ENCODE measurements around the gene UBE2R2. TPM values are rescaled to one million over a fixed set of nuclear protein-coding genes. Genes with fewer than 3 reads are reported as not detected.
"Not testable (repeated sequence)": the region's sequence is repeated elsewhere in the genome, so short reads cannot be mapped to it uniquely, and the experiment has no call there.

Gene UBE2R2
- total and polyA plus RNA-seq, 2 donors, result 13.6 to 30.1 TPM

GRCh38 chr9:33781736-33782135, 35.2 kb upstream of the UBE2R2 start:
- Histone ChIP-seq H3K9me3 (ENCODE audit: control insufficient read depth in 2 of 2, insufficient read depth in 1 of 2, low read length in 1 of 2) (no peaks in the 10 kb centered on the region), H3K36me3 (ENCODE audit: control insufficient read depth in 2 of 2, insufficient read depth in 2 of 2, low read length in 1 of 2) (no peaks in the 10 kb centered on the region), H3K4me3 (ENCODE audit: low read length in 2 of 2) (no peak overlapping the region), H3K4me1 (ENCODE audit: control insufficient read depth in 2 of 2, insufficient read depth in 2 of 2, low read length in 2 of 2) (peaks cover 0 to 7% of the 10 kb centered on the region in 2 donors), H3K27ac (ENCODE audit: low read depth in 1 of 2, low read length in 1 of 2) (no peak overlapping the region), H3K27me3 (ENCODE audit: control insufficient read depth in 2 of 2, insufficient read depth in 1 of 2, low read length in 1 of 2) (no peaks in the 10 kb centered on the region)
- no peak for DNase-seq (ENCODE audit: low read depth in 6 of 9, low spot score in 9 of 9)
- WGBS, result 100% methylated on average over 1 of the region's 1 CpG

GRCh38 chr9:33782395-33783152, 34.4 kb upstream of the UBE2R2 start:
- no peak overlapping the region for H3K4me3 ChIP-seq (ENCODE audit: low read length in 2 of 2)
- H3K9me3 ChIP-seq (ENCODE audit: control insufficient read depth in 2 of 2, insufficient read depth in 1 of 2, low read length in 1 of 2), result no peaks in the 10 kb centered on the region
- no peak for DNase-seq (ENCODE audit: low read depth in 6 of 9, low spot score in 9 of 9)
- peaks cover 0 to 8% of the 10 kb centered on the region in 2 donors for H3K4me1 ChIP-seq (ENCODE audit: control insufficient read depth in 2 of 2, insufficient read depth in 2 of 2, low read length in 2 of 2)
- no peaks in the 10 kb centered on the region for H3K27me3 ChIP-seq (ENCODE audit: control insufficient read depth in 2 of 2, insufficient read depth in 1 of 2, low read length in 1 of 2)
- H3K36me3 ChIP-seq (ENCODE audit: control insufficient read depth in 2 of 2, insufficient read depth in 2 of 2, low read length in 1 of 2), result no peaks in the 10 kb centered on the region
- 61% methylated on average over 4 of the region's 4 CpGs for WGBS
- H3K27ac ChIP-seq (ENCODE audit: low read depth in 1 of 2, low read length in 1 of 2), result no peak overlapping the region

- Histone ChIP-seq H3K36me3 (ENCODE audit: control insufficient read depth in 2 of 2, insufficient read depth in 2 of 2, low read length in 1 of 2) (no peaks in the 10 kb centered on the region), H3K4me1 (ENCODE audit: control insufficient read depth in 2 of 2, insufficient read depth in 2 of 2, low read length in 2 of 2) (peaks cover 0 to 8% of the 10 kb centered on the region in 2 donors), H3K27me3 (ENCODE audit: control insufficient read depth in 2 of 2, insufficient read depth in 1 of 2, low read length in 1 of 2) (no peaks in the 10 kb centered on the region), H3K4me3 (ENCODE audit: low read length in 2 of 2) (no peak overlapping the region), H3K27ac (ENCODE audit: low read depth in 1 of 2, low read length in 1 of 2) (no peak overlapping the region), H3K9me3 (ENCODE audit: control insufficient read depth in 2 of 2, insufficient read depth in 1 of 2, low read length in 1 of 2) (no peaks in the 10 kb centered on the region)
- peak in 1 of 9 donors; percentile 10 for DNase-seq (ENCODE audit: low read depth in 6 of 9, low spot score in 9 of 9)
- WGBS, result 95% methylated on average over 5 of the region's 5 CpGs
These were observed 31.0 kb upstream of the UBE2R2 start for GRCh38 chr9:33785914-33786313.

- no peaks in the 10 kb centered on the region for H3K27me3 ChIP-seq (ENCODE audit: control insufficient read depth in 2 of 2, insufficient read depth in 1 of 2, low read length in 1 of 2)
- 61% methylated on average over 2 of the region's 2 CpGs for WGBS
- peak in 6 of 9 donors; percentile 9 to 67 (median 22) for DNase-seq (ENCODE audit: low read depth in 6 of 9, low spot score in 9 of 9)
These were observed 30.3 kb upstream of the UBE2R2 start for GRCh38 chr9:33786681-33787080.

GRCh38 chr9:33787839-33788238, 29.1 kb upstream of the UBE2R2 start:
- Histone ChIP-seq H3K36me3 (ENCODE audit: control insufficient read depth in 2 of 2, insufficient read depth in 2 of 2, low read length in 1 of 2) (no peaks in the 10 kb centered on the region), H3K27ac (ENCODE audit: low read depth in 1 of 2, low read length in 1 of 2) (no peak overlapping the region), H3K9me3 (ENCODE audit: control insufficient read depth in 2 of 2, insufficient read depth in 1 of 2, low read length in 1 of 2) (no peaks in the 10 kb centered on the region), H3K27me3 (ENCODE audit: control insufficient read depth in 2 of 2, insufficient read depth in 1 of 2, low read length in 1 of 2) (no peaks in the 10 kb centered on the region), H3K4me1 (ENCODE audit: control insufficient read depth in 2 of 2, insufficient read depth in 2 of 2, low read length in 2 of 2) (peaks cover 0 to 6% of the 10 kb centered on the region in 2 donors), H3K4me3 (ENCODE audit: low read length in 2 of 2) (no peak overlapping the region)
- DNase-seq (ENCODE audit: low read depth in 6 of 9, low spot score in 9 of 9), result no peak
- 100% methylated on average over 1 of the region's 1 CpG for WGBS

More at GRCh38 chr9:33786681-33787080, 30.3 kb upstream of the UBE2R2 start:
- H3K27ac ChIP-seq (ENCODE audit: low read depth in 1 of 2, low read length in 1 of 2), result no peak overlapping the region
- no peak overlapping the region for H3K4me3 ChIP-seq (ENCODE audit: low read length in 2 of 2)
- H3K4me1 ChIP-seq (ENCODE audit: control insufficient read depth in 2 of 2, insufficient read depth in 2 of 2, low read length in 2 of 2), result peaks cover 0 to 8% of the 10 kb centered on the region in 2 donors
- H3K9me3 ChIP-seq (ENCODE audit: control insufficient read depth in 2 of 2, insufficient read depth in 1 of 2, low read length in 1 of 2), result no peaks in the 10 kb centered on the region
- H3K36me3 ChIP-seq (ENCODE audit: control insufficient read depth in 2 of 2, insufficient read depth in 2 of 2, low read length in 1 of 2), result no peaks in the 10 kb centered on the region

- not testable (repeated sequence) for H3K9me3 ChIP-seq (ENCODE audit: control insufficient read depth in 2 of 2, insufficient read depth in 1 of 2, low read length in 1 of 2); H3K27me3 ChIP-seq (ENCODE audit: control insufficient read depth in 2 of 2, insufficient read depth in 1 of 2, low read length in 1 of 2); H3K27ac ChIP-seq (ENCODE audit: low read depth in 1 of 2, low read length in 1 of 2); H3K4me3 ChIP-seq (ENCODE audit: low read length in 2 of 2); DNase-seq (ENCODE audit: low read depth in 6 of 9, low spot score in 9 of 9); H3K4me1 ChIP-seq (ENCODE audit: control insufficient read depth in 2 of 2, insufficient read depth in 2 of 2, low read length in 2 of 2); H3K36me3 ChIP-seq (ENCODE audit: control insufficient read depth in 2 of 2, insufficient read depth in 2 of 2, low read length in 1 of 2)
- 95% methylated on average over 2 of the region's 2 CpGs for WGBS
These were observed 27.5 kb upstream of the UBE2R2 start for GRCh38 chr9:33789429-33789828.

GRCh38 chr9:33791117-33791516, 25.8 kb upstream of the UBE2R2 start:
- Histone ChIP-seq H3K27ac (ENCODE audit: low read depth in 1 of 2, low read length in 1 of 2) (no peak overlapping the region), H3K36me3 (ENCODE audit: control insufficient read depth in 2 of 2, insufficient read depth in 2 of 2, low read length in 1 of 2) (no peaks in the 10 kb centered on the region), H3K27me3 (ENCODE audit: control insufficient read depth in 2 of 2, insufficient read depth in 1 of 2, low read length in 1 of 2) (no peaks in the 10 kb centered on the region), H3K4me1 (ENCODE audit: control insufficient read depth in 2 of 2, insufficient read depth in 2 of 2, low read length in 2 of 2) (peaks cover 0 to 6% of the 10 kb centered on the region in 2 donors), H3K9me3 (ENCODE audit: control insufficient read depth in 2 of 2, insufficient read depth in 1 of 2, low read length in 1 of 2) (no peaks in the 10 kb centered on the region), H3K4me3 (ENCODE audit: low read length in 2 of 2) (no peak overlapping the region)
- no peak for DNase-seq (ENCODE audit: low read depth in 6 of 9, low spot score in 9 of 9)
- 57% methylated on average over 2 of the region's 2 CpGs for WGBS

- H3K27me3 ChIP-seq (ENCODE audit: control insufficient read depth in 2 of 2, insufficient read depth in 1 of 2, low read length in 1 of 2); H3K4me3 ChIP-seq (ENCODE audit: low read length in 2 of 2); H3K27ac ChIP-seq (ENCODE audit: low read depth in 1 of 2, low read length in 1 of 2); DNase-seq (ENCODE audit: low read depth in 6 of 9, low spot score in 9 of 9); H3K4me1 ChIP-seq (ENCODE audit: control insufficient read depth in 2 of 2, insufficient read depth in 2 of 2, low read length in 2 of 2); H3K9me3 ChIP-seq (ENCODE audit: control insufficient read depth in 2 of 2, insufficient read depth in 1 of 2, low read length in 1 of 2); H3K36me3 ChIP-seq (ENCODE audit: control insufficient read depth in 2 of 2, insufficient read depth in 2 of 2, low read length in 1 of 2): not testable (repeated sequence)
- 93% methylated on average over 1 of the region's 1 CpG for WGBS
These were observed 23.5 kb upstream of the UBE2R2 start for GRCh38 chr9:33793496-33793895.

- H3K4me1 ChIP-seq (ENCODE audit: control insufficient read depth in 2 of 2, insufficient read depth in 2 of 2, low read length in 2 of 2), result no peaks in the 10 kb centered on the region
- no peaks in the 10 kb centered on the region for H3K36me3 ChIP-seq (ENCODE audit: control insufficient read depth in 2 of 2, insufficient read depth in 2 of 2, low read length in 1 of 2)
- no peak overlapping the region for H3K4me3 ChIP-seq (ENCODE audit: low read length in 2 of 2)
- no peak overlapping the region for H3K27ac ChIP-seq (ENCODE audit: low read depth in 1 of 2, low read length in 1 of 2)
- no peaks in the 10 kb centered on the region for H3K27me3 ChIP-seq (ENCODE audit: control insufficient read depth in 2 of 2, insufficient read depth in 1 of 2, low read length in 1 of 2)
- DNase-seq (ENCODE audit: low read depth in 6 of 9, low spot score in 9 of 9), result no peak
- WGBS, result 84% methylated on average over 2 of the region's 2 CpGs
- peaks cover 0 to 6% of the 10 kb centered on the region in 2 donors for H3K9me3 ChIP-seq (ENCODE audit: control insufficient read depth in 2 of 2, insufficient read depth in 1 of 2, low read length in 1 of 2)
These were observed 22.4 kb upstream of the UBE2R2 start for GRCh38 chr9:33794560-33794959.

Measured in thymus (tissue), 11 donors.